Effector CD4-positive, alpha-beta T cell (primary cell): ENCODE results near the gene MSRB3.

ENCODE experiments used
- DNase-seq: peaks from one replicate; pipeline ENCODE4 v3.0.0-alpha.2; 2020

The MSRB3 gene

GRCh38 chr12:65501093-65501621 is 222.7 kb downstream of the MSRB3 start:
- no peak for DNase-seq

- no peak for DNase-seq
These were observed 223.5 kb downstream of the MSRB3 start for GRCh38 chr12:65501935-65502334.

GRCh38 chr12:65504417-65504816 is 225.9 kb downstream of the MSRB3 start:
- no peak for DNase-seq

GRCh38 chr12:65505386-65506121 is 227.1 kb downstream of the MSRB3 start:
- DNase-seq = no peak

- no peak for DNase-seq
These were observed 230.0 kb downstream of the MSRB3 start for GRCh38 chr12:65508276-65509035.

GRCh38 chr12:65510007-65510406 is 231.5 kb downstream of the MSRB3 start:
- no peak for DNase-seq

- no peak for DNase-seq
These were observed 232.1 kb downstream of the MSRB3 start for GRCh38 chr12:65510584-65511050.

GRCh38 chr12:65511134-65511834 is 232.8 kb downstream of the MSRB3 start:
- DNase-seq = no peak

- no peak for DNase-seq
These were observed 233.4 kb downstream of the MSRB3 start for GRCh38 chr12:65511912-65512311.
